Activated CD8-positive, alpha-beta T cell treated with anti-CD3 and anti-CD28 coated beads for 36 hours (primary cell): ENCODE measurements around the gene TXNRD2. TPM values are rescaled to one million over a fixed set of nuclear protein-coding genes. Genes with fewer than 3 reads are reported as not detected.

Experiments
- ATAC-seq: fragments of 200-7000 bp; cut with Tn5 transposase; one replicate; pipeline ENCODE4 v1.10.0; 2021; ENCODE audit warnings: mild to moderate bottlenecking, moderate library complexity
- CTCF ChIA-PET: fragments of 350-600 bp; sonication (Branson Sonifier 250); formaldehyde crosslinking; loops from one replicate; lab custom pipeline; 2021; ENCODE audit warnings: antibody characterized with exemption; lab: Charles Lee
- POLR2A ChIA-PET: fragments of 350-600 bp; sonication (Branson Sonifier 250); formaldehyde crosslinking; loops from one replicate; lab custom pipeline; 2021; ENCODE audit warnings: antibody characterized with exemption; lab: Charles Lee
- DNase-seq: peaks from one replicate; pipeline ENCODE4 v3.0.0-alpha.2; 2020
- H3K27ac Mint-ChIP-seq: one replicate; pipeline ENCODE4 v1.8.0; 2021; ENCODE audit warnings: mild to moderate bottlenecking, mixed read lengths
- H3K27me3 Mint-ChIP-seq: one replicate; pipeline ENCODE4 v1.8.0; 2021; ENCODE audit warnings: mixed read lengths
- H3K36me3 Mint-ChIP-seq: one replicate; pipeline ENCODE4 v1.8.0; 2021; ENCODE audit warnings: low read depth, mixed read lengths
- H3K4me1 Mint-ChIP-seq: one replicate; pipeline ENCODE4 v1.8.0; 2021; ENCODE audit warnings: low read depth, mixed read lengths
- H3K4me3 Mint-ChIP-seq: one replicate; pipeline ENCODE4 v1.8.0; 2021; ENCODE audit warnings: mild to moderate bottlenecking, moderate library complexity, mixed read lengths
- H3K9me3 Mint-ChIP-seq: one replicate; pipeline ENCODE4 v1.8.0; 2021; ENCODE audit warnings: mixed read lengths
- CTCF ChIP-seq: fragments of 200-600 bp; IDR thresholded peaks from one replicate; pipeline ENCODE4 v1.8.0; 2022; ENCODE audit warnings: antibody characterized with exemption, mild to moderate bottlenecking
- intact Hi-C: fragments of 100-400 bp; cut with micrococcal nuclease; formaldehyde crosslinking; loops from one replicate; pipeline ENCODE4 v1.10.0; 2022
- total RNA-seq, 2 experiments: library from RNA; stranded (reverse); gene quantifications; one replicate each; pipeline ENCODE4 v1.2.3, GENCODE V29; 2021

TXNRD2 gene
- total RNA-seq, 2 experiments from 2014 or later = 18.0 to 18.5 TPM

- Mint-ChIP-seq H3K4me3 (no peak overlapping the region), H3K36me3 (peaks cover 6% of the 10 kb centered on the region), H3K4me1 (peaks cover 6% of the 10 kb centered on the region), H3K27me3 (no peaks in the 10 kb centered on the region), H3K9me3 (no peaks in the 10 kb centered on the region), H3K27ac (no peak overlapping the region)
- intact Hi-C loops = no loop called here
- DNase-seq = no peak
- CTCF ChIA-PET = interaction anchor here (1.0 kb wide), 1 partner anchor 10 kb away, joined by 4 read pairs; no protein-coding TSS in a partner anchor
- TF ChIP-seq CTCF = no peak
- no peak for ATAC-seq
- POLR2A ChIA-PET = no interaction called here
Observed at GRCh38 chr22:19960491-19961200, 19.0 kb upstream of the TXNRD2 start.

- CTCF ChIA-PET = interaction anchor here (1.0 kb wide), 1 partner anchor 11 kb away, joined by 4 read pairs; no protein-coding TSS in a partner anchor
Observed at GRCh38 chr22:19959587-19960490, 18.2 kb upstream of the TXNRD2 start.

GRCh38 chr22:19959043-19959586, 17.5 kb upstream of the TXNRD2 start:
- H3K4me1 Mint-ChIP-seq = peaks cover 13% of the 10 kb centered on the region
- no peaks in the 10 kb centered on the region for H3K27me3 Mint-ChIP-seq
- no peak overlapping the region for H3K27ac Mint-ChIP-seq
- ATAC-seq (no peak), DNase-seq (no peak)
- no peak overlapping the region for H3K4me3 Mint-ChIP-seq
- peaks cover 4% of the 10 kb centered on the region for H3K36me3 Mint-ChIP-seq
- ChIA-PET POLR2A (no interaction called here), CTCF (interaction anchor here (1.1 kb wide), 1 partner anchor 11 kb away, joined by 3 read pairs; no protein-coding TSS in a partner anchor)
- intact Hi-C loops = no loop called here
- no peak for TF ChIP-seq CTCF
- H3K9me3 Mint-ChIP-seq = no peaks in the 10 kb centered on the region

More at GRCh38 chr22:19959587-19960490, 18.2 kb upstream of the TXNRD2 start:
- POLR2A ChIA-PET = no interaction called here
- no peak overlapping the region for H3K4me3 Mint-ChIP-seq
- no peak for ATAC-seq
- no peaks in the 10 kb centered on the region for H3K9me3 Mint-ChIP-seq
- intact Hi-C loops = no loop called here
- peaks cover 11% of the 10 kb centered on the region for H3K4me1 Mint-ChIP-seq
- no peak for DNase-seq
- TF ChIP-seq CTCF = no peak
- H3K36me3 Mint-ChIP-seq = peaks cover 6% of the 10 kb centered on the region
- H3K27ac Mint-ChIP-seq = no peak overlapping the region
- H3K27me3 Mint-ChIP-seq = no peaks in the 10 kb centered on the region

GRCh38 chr22:19958083-19959042, 16.7 kb upstream of the TXNRD2 start:
- intact Hi-C loops = no loop called here
- H3K4me3 Mint-ChIP-seq = no peak overlapping the region
- H3K9me3 Mint-ChIP-seq = no peaks in the 10 kb centered on the region
- H3K27me3 Mint-ChIP-seq = no peaks in the 10 kb centered on the region
- peaks cover 2% of the 10 kb centered on the region for H3K36me3 Mint-ChIP-seq
- H3K27ac Mint-ChIP-seq = no peak overlapping the region
- no peak for DNase-seq
- POLR2A ChIA-PET = interaction anchor here (0.7 to 0.8 kb wide), 2 partner anchors 21 to 132 kb away, joined by 3 read pairs; no protein-coding TSS in a partner anchor
- TF ChIP-seq CTCF = no peak
- CTCF ChIA-PET = interaction anchor here (1.1 kb wide), 1 partner anchor 10 kb away, joined by 3 read pairs; no protein-coding TSS in a partner anchor
- no peak for ATAC-seq
- H3K4me1 Mint-ChIP-seq = peaks cover 15% of the 10 kb centered on the region
